ENCODE measurements around the gene TTC3.

DNA sequence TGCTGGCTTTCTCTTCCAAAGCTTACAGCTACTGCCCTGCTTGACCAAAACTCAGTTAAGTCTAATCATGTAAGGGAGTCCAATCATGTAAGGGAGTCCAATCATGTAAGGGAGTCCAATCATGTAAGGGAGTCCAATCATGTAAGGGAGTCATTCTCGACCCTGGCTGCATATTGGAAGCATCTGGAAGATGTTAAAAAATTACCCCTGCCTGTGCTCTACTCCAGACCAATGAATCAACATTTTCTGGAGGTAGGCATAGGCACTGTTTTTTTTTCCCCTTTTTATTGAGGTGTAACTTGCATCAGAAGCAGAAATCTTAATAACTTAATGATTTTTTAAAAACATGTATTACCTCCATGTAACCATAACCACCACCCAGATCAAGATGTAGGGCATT lies 9.6 kb upstream of the TTC3 start:
- TF ChIP-seq POLR2AphosphoS5 (IDR thresholded peaks at IDR 0.05; ENCODE audit: low read depth) (no peak), GABPA (IDR thresholded peaks at IDR 0.05; ENCODE audit: low read depth) (no peak), SPI1 (IDR thresholded peaks at IDR 0.05; ENCODE audit: borderline replicate concordance, low read depth) (no peak)
- TF ChIP-seq, protein P1, sequence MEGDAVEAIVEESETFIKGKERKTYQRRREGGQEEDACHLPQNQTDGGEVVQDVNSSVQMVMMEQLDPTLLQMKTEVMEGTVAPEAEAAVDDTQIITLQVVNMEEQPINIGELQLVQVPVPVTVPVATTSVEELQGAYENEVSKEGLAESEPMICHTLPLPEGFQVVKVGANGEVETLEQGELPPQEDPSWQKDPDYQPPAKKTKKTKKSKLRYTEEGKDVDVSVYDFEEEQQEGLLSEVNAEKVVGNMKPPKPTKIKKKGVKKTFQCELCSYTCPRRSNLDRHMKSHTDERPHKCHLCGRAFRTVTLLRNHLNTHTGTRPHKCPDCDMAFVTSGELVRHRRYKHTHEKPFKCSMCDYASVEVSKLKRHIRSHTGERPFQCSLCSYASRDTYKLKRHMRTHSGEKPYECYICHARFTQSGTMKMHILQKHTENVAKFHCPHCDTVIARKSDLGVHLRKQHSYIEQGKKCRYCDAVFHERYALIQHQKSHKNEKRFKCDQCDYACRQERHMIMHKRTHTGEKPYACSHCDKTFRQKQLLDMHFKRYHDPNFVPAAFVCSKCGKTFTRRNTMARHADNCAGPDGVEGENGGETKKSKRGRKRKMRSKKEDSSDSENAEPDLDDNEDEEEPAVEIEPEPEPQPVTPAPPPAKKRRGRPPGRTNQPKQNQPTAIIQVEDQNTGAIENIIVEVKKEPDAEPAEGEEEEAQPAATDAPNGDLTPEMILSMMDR (IDR thresholded peaks at IDR 0.05; ENCODE audit: insufficient read depth, low read length), result no peak
- TF ChIP-seq, protein P2, sequence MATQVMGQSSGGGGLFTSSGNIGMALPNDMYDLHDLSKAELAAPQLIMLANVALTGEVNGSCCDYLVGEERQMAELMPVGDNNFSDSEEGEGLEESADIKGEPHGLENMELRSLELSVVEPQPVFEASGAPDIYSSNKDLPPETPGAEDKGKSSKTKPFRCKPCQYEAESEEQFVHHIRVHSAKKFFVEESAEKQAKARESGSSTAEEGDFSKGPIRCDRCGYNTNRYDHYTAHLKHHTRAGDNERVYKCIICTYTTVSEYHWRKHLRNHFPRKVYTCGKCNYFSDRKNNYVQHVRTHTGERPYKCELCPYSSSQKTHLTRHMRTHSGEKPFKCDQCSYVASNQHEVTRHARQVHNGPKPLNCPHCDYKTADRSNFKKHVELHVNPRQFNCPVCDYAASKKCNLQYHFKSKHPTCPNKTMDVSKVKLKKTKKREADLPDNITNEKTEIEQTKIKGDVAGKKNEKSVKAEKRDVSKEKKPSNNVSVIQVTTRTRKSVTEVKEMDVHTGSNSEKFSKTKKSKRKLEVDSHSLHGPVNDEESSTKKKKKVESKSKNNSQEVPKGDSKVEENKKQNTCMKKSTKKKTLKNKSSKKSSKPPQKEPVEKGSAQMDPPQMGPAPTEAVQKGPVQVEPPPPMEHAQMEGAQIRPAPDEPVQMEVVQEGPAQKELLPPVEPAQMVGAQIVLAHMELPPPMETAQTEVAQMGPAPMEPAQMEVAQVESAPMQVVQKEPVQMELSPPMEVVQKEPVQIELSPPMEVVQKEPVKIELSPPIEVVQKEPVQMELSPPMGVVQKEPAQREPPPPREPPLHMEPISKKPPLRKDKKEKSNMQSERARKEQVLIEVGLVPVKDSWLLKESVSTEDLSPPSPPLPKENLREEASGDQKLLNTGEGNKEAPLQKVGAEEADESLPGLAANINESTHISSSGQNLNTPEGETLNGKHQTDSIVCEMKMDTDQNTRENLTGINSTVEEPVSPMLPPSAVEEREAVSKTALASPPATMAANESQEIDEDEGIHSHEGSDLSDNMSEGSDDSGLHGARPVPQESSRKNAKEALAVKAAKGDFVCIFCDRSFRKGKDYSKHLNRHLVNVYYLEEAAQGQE (IDR thresholded peaks at IDR 0.05; ENCODE audit: insufficient replicate concordance, low read depth), result no peak

Data from HL-60 (cell line).